Neural cell (in vitro differentiated cells): ENCODE data around the gene D2HGDH.
"Not testable (repeated sequence)": the region's sequence is repeated elsewhere in the genome, so short reads cannot be mapped to it uniquely, and the experiment has no call there.

ENCODE experiments used
- EP300 ChIP-seq: fragments of 450-650 bp; conservative IDR thresholded peaks from 2 replicates; pipeline ENCODE4 v1.6.1; 2014; ENCODE audit warnings: antibody characterized with exemption, mild to moderate bottlenecking, moderate library complexity; ENCODE audit not compliant: poor library complexity, severe bottlenecking
- EZH2 ChIP-seq: fragments of 200-600, 300-800 bp; shearing (Covaris generic), sonication (generic); IDR thresholded peaks from 2 replicates; pipeline ENCODE4 v1.6.1; 2014; ENCODE audit warnings: antibody characterized with exemption, low read length, borderline replicate concordance, mild to moderate bottlenecking; ENCODE audit not compliant: insufficient read depth, poor library complexity, severe bottlenecking
- TF ChIP-seq, protein P1 (sequence below): fragments of 450-650 bp; IDR thresholded peaks from 2 replicates; pipeline ENCODE4 v1.5.1; 2014; ENCODE audit warnings: antibody characterized with exemption, mild to moderate bottlenecking, moderate library complexity; ENCODE audit not compliant: poor library complexity, severe bottlenecking

DNA sequence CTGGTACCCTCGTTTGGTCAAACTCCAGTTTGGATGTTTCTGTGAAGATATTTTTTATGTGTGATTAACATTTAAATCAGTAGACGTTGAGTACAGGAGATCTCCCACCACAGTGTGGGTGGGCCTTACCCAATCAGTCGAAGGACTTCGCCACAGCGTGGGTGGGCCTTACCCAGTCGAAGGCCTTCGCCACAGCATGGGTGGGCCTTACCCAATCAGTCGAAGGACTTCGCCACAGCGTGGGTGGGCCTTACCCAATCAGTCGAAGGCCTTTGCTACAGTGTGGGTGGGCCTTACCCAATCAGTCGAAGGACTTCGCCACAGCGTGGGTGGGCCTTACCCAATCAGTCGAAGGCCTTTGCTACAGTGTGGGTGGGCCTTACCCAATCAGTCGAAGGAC, 25.5 kb downstream of the D2HGDH start:
- TF ChIP-seq, protein P1, sequence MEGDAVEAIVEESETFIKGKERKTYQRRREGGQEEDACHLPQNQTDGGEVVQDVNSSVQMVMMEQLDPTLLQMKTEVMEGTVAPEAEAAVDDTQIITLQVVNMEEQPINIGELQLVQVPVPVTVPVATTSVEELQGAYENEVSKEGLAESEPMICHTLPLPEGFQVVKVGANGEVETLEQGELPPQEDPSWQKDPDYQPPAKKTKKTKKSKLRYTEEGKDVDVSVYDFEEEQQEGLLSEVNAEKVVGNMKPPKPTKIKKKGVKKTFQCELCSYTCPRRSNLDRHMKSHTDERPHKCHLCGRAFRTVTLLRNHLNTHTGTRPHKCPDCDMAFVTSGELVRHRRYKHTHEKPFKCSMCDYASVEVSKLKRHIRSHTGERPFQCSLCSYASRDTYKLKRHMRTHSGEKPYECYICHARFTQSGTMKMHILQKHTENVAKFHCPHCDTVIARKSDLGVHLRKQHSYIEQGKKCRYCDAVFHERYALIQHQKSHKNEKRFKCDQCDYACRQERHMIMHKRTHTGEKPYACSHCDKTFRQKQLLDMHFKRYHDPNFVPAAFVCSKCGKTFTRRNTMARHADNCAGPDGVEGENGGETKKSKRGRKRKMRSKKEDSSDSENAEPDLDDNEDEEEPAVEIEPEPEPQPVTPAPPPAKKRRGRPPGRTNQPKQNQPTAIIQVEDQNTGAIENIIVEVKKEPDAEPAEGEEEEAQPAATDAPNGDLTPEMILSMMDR, result not testable (repeated sequence)
- not testable (repeated sequence) for TF ChIP-seq EZH2, EP300
